K562 (cell line): ENCODE data around the gene TAF4. TPM values are rescaled to one million over a fixed set of nuclear protein-coding genes. Genes with fewer than 3 reads are reported as not detected.

Source experiments
- CHD2 ChIP-seq: IDR thresholded peaks from 2 replicates; pipeline ENCODE4 v1.6.1; 2011; ENCODE audit warnings: low read depth, low read length
- FOXA1 ChIP-seq: fragments of 450-650 bp; IDR thresholded peaks from 2 replicates; pipeline ENCODE4 v1.6.1; 2016; ENCODE audit warnings: mild to moderate bottlenecking, borderline replicate concordance
- MAFK ChIP-seq: IDR thresholded peaks from 2 replicates; pipeline ENCODE4 v1.6.1; 2011; ENCODE audit warnings: low read length, improper control_type of control experiment
- MAZ ChIP-seq, 2 experiments: fragments of 450-650 bp in 1 of 2; sonication (generic) in 1 of 2; formaldehyde crosslinking; IDR thresholded peaks in 1 of 2; conservative IDR thresholded peaks in 1 of 2; 2 replicates each; pipeline versions ENCODE4 v1.4.0 to v1.5.0; 2020; ENCODE audit warnings: mild to moderate bottlenecking in 1 of 2, missing genetic modification reagents in 1 of 2
- MTF1 ChIP-seq: fragments of 250-450 bp; sonication (Bioruptor Pico); IDR thresholded peaks from 2 replicates; pipeline ENCODE4 v1.9.0; 2021; ENCODE audit warnings: moderate library complexity, mild to moderate bottlenecking, inconsistent platforms, borderline replicate concordance
- MYC ChIP-seq, 2 experiments: fragments of 250-450 bp in 1 of 2; sonication (Bioruptor Pico) in 1 of 2; IDR thresholded peaks; 2 replicates each; pipeline versions ENCODE4 v1.5.1 to v1.6.1; 2012 to 2021; ENCODE audit warnings: low read depth in 2 of 2, borderline replicate concordance in 1 of 2, improper control_type of control experiment in 1 of 2, low read length in 1 of 2, mild to moderate bottlenecking in 1 of 2, moderate library complexity in 1 of 2
- POLR2G ChIP-seq: fragments of 200-400 bp; formaldehyde crosslinking; IDR thresholded peaks from 2 replicates; pipeline ENCODE4 v1.6.1; 2017; ENCODE audit warnings: low read depth, mild to moderate bottlenecking, antibody characterized with exemption, low read length, moderate library complexity
- RAD21 ChIP-seq, 2 experiments: fragments of 250-450 bp in 1 of 2; fragments of 450-650 bp in 1 of 2; sonication (Bioruptor Pico) in 1 of 2; formaldehyde crosslinking in 1 of 2; IDR thresholded peaks in 1 of 2; conservative IDR thresholded peaks in 1 of 2; 2 replicates each; pipeline versions ENCODE4 v1.4.0 to v1.8.0; 2020 to 2022; ENCODE audit warnings: mild to moderate bottlenecking in 2 of 2, moderate library complexity in 1 of 2
- SMARCA5 ChIP-seq: fragments of 450-650 bp; IDR thresholded peaks from 2 replicates; pipeline ENCODE4 v1.6.1; 2016
- polyA plus RNA-seq, 8 experiments: library from polyadenylated mRNA; depleted of rRNA in 4 of 8; stranded (reverse) in 5 of 8; unstranded in 3 of 8; fragments of >200 nt; fragmentation: Nextera tagmentation in 2 of 8; fragmentation: Illumina TruSeq in 1 of 8; extraction: Ambion mirVana in 2 of 8; extraction: Trizol in 1 of 8; gene quantifications; 2 replicates each; pipeline versions ENCODE4 v1.2.1 to v1.2.3, GENCODE V29; 2011 to 2014; ENCODE audit warnings: inconsistent platforms in 1 of 8, missing spikeins in 1 of 8
- total RNA-seq, 7 experiments: library from RNA; depleted of rRNA in 6 of 7; stranded (reverse); fragments of >200 nt in 6 of 7; fragmentation: Illumina TruSeq in 2 of 7; extraction: Trizol in 2 of 7; gene quantifications; 2 replicates each; pipeline versions ENCODE4 v1.2.1 to v1.2.3, GENCODE V29; 2011 to 2021; ENCODE audit warnings: low replicate concordance in 1 of 7
- TF ChIP-seq, protein P1 (sequence below): fragments of 250-450 bp; sonication (Bioruptor Pico); IDR thresholded peaks from 2 replicates; pipeline ENCODE4 v1.8.0; 2021; ENCODE audit warnings: mild to moderate bottlenecking, moderate library complexity
- TF ChIP-seq, protein P2 (sequence below): sonication (generic); formaldehyde crosslinking; IDR thresholded peaks from 2 replicates; pipeline ENCODE4 v1.9.0; 2022; ENCODE audit warnings: mild to moderate bottlenecking, missing genetic modification reagents
- TF ChIP-seq, protein P3 (sequence below), 2 experiments: fragments of 450-650 bp; IDR thresholded peaks; 2 replicates each; pipeline ENCODE4 v1.6.1; 2018; ENCODE audit warnings: mild to moderate bottlenecking in 2 of 2, low read depth in 1 of 2; ENCODE audit not compliant: partially characterized antibody in 2 of 2
- TF ChIP-seq, protein P4 (sequence below), 3 experiments: IDR thresholded peaks in 2 of 3; conservative IDR thresholded peaks in 1 of 3; 2 replicates each; pipeline ENCODE4 v1.5.1; 2011 to 2012; ENCODE audit warnings: low read length in 3 of 3, mild to moderate bottlenecking in 3 of 3, control low read depth in 2 of 3, improper control_type of control experiment in 1 of 3, inconsistent platforms in 1 of 3, low read depth in 1 of 3, mixed read lengths in 1 of 3, moderate library complexity in 1 of 3; ENCODE audit not compliant: insufficient read depth in 2 of 3
- TF ChIP-seq, protein P5 (sequence below): sonication (generic); formaldehyde crosslinking; IDR thresholded peaks from 2 replicates; pipeline ENCODE4 v1.8.1; 2023; ENCODE audit warnings: mild to moderate bottlenecking, missing genetic modification reagents

TAF4 gene
- total and polyA plus RNA-seq, 9 of the 15 experiments (the other 6 are each of a cell fraction or from before 2014, with no cell fraction given): 0.44 to 28.3 (median 5.6) TPM

DNA sequence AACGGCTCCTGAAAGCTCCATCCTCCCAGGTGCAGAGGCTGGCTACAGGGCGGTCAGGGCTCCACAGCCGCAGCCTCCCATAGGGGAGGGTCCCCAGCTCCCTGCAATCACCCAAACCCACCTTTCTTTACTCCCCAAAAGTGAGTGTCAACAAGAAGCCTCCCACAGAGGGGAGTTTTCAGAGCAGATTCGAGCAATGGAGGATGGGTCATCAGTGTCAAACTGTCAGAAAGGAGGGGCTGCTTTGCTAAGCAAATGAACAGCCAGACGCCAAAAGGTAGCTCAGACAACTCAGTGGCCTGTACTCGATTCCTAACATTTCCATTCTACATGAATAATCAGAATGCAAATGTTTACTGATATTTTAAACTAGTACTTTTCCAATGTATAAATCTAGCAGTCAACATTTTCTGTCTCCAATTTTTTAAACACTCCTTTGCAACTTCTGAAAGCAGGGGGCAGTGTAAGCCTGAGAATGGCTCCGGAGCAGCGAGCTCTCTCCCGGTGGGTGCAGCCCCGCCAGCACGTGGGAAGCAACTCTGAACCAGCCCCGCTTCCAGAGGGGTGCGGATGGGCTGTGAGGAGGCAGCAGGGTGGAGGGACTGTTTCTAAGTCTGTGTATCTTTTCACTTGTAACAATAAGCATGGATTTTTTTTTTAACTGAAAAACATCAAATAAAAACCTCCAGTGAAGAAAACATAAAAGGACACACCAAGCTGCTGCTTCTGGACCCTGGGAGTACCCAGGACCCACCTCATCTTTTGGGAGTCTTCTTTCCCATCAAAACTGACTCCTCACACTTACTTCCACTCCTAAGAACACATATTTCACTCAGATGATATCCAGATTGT lies 54.9 kb downstream of the TAF4 start (continued):
- TF ChIP-seq, protein P1, sequence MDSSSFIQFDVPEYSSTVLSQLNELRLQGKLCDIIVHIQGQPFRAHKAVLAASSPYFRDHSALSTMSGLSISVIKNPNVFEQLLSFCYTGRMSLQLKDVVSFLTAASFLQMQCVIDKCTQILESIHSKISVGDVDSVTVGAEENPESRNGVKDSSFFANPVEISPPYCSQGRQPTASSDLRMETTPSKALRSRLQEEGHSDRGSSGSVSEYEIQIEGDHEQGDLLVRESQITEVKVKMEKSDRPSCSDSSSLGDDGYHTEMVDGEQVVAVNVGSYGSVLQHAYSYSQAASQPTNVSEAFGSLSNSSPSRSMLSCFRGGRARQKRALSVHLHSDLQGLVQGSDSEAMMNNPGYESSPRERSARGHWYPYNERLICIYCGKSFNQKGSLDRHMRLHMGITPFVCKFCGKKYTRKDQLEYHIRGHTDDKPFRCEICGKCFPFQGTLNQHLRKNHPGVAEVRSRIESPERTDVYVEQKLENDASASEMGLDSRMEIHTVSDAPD (CRISPR knock-in tag): no peak
- TF ChIP-seq MYC (IDR thresholded peaks at IDR 0.05; ENCODE audit: low read depth, low read length): peak; percentile 76
- no peak for TF ChIP-seq MYC (CRISPR knock-in tag; IDR thresholded peaks at IDR 0.05; ENCODE audit: borderline replicate concordance, low read depth)
- TF ChIP-seq, protein P2, sequence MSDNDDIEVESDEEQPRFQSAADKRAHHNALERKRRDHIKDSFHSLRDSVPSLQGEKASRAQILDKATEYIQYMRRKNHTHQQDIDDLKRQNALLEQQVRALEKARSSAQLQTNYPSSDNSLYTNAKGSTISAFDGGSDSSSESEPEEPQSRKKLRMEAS (CRISPR knock-in tag): peak; percentile 19; the same call in 1 of the 2 replicates
- no peak for TF ChIP-seq CHD2
- TF ChIP-seq MAZ (CRISPR knock-in tag; conservative IDR thresholded peaks at IDR 0.05 in 1 of 2, IDR thresholded peaks at IDR 0.05 in 1 of 2): 0 out of 4 replicates have a peak, but pooled peaks of 1 of the 2 experiments have one; percentile 20
- peak; percentile 81 to 85 for TF ChIP-seq RAD21 (CRISPR knock-in tag; conservative IDR thresholded peaks at IDR 0.05 in 1 of 2, IDR thresholded peaks at IDR 0.05 in 1 of 2)
- TF ChIP-seq, protein P3, sequence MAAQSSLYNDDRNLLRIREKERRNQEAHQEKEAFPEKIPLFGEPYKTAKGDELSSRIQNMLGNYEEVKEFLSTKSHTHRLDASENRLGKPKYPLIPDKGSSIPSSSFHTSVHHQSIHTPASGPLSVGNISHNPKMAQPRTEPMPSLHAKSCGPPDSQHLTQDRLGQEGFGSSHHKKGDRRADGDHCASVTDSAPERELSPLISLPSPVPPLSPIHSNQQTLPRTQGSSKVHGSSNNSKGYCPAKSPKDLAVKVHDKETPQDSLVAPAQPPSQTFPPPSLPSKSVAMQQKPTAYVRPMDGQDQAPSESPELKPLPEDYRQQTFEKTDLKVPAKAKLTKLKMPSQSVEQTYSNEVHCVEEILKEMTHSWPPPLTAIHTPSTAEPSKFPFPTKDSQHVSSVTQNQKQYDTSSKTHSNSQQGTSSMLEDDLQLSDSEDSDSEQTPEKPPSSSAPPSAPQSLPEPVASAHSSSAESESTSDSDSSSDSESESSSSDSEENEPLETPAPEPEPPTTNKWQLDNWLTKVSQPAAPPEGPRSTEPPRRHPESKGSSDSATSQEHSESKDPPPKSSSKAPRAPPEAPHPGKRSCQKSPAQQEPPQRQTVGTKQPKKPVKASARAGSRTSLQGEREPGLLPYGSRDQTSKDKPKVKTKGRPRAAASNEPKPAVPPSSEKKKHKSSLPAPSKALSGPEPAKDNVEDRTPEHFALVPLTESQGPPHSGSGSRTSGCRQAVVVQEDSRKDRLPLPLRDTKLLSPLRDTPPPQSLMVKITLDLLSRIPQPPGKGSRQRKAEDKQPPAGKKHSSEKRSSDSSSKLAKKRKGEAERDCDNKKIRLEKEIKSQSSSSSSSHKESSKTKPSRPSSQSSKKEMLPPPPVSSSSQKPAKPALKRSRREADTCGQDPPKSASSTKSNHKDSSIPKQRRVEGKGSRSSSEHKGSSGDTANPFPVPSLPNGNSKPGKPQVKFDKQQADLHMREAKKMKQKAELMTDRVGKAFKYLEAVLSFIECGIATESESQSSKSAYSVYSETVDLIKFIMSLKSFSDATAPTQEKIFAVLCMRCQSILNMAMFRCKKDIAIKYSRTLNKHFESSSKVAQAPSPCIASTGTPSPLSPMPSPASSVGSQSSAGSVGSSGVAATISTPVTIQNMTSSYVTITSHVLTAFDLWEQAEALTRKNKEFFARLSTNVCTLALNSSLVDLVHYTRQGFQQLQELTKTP (IDR thresholded peaks at IDR 0.05; ENCODE audit: low read depth in 1 of 2, partially characterized antibody in 2 of 2): no peak
- no peak for TF ChIP-seq MTF1 (CRISPR knock-in tag)
- TF ChIP-seq POLR2G: no peak
- no peak for TF ChIP-seq MAFK
- TF ChIP-seq, protein P4, sequence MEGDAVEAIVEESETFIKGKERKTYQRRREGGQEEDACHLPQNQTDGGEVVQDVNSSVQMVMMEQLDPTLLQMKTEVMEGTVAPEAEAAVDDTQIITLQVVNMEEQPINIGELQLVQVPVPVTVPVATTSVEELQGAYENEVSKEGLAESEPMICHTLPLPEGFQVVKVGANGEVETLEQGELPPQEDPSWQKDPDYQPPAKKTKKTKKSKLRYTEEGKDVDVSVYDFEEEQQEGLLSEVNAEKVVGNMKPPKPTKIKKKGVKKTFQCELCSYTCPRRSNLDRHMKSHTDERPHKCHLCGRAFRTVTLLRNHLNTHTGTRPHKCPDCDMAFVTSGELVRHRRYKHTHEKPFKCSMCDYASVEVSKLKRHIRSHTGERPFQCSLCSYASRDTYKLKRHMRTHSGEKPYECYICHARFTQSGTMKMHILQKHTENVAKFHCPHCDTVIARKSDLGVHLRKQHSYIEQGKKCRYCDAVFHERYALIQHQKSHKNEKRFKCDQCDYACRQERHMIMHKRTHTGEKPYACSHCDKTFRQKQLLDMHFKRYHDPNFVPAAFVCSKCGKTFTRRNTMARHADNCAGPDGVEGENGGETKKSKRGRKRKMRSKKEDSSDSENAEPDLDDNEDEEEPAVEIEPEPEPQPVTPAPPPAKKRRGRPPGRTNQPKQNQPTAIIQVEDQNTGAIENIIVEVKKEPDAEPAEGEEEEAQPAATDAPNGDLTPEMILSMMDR (IDR thresholded peaks at IDR 0.05 in 2 of 3, conservative IDR thresholded peaks at IDR 0.05 in 1 of 3; ENCODE audit: insufficient read depth in 2 of 3, low read depth in 1 of 3, low read length in 3 of 3): peak; percentile 70 to 87 (median 70)
- no peak for TF ChIP-seq SMARCA5
- TF ChIP-seq FOXA1: no peak
- TF ChIP-seq, protein P5, sequence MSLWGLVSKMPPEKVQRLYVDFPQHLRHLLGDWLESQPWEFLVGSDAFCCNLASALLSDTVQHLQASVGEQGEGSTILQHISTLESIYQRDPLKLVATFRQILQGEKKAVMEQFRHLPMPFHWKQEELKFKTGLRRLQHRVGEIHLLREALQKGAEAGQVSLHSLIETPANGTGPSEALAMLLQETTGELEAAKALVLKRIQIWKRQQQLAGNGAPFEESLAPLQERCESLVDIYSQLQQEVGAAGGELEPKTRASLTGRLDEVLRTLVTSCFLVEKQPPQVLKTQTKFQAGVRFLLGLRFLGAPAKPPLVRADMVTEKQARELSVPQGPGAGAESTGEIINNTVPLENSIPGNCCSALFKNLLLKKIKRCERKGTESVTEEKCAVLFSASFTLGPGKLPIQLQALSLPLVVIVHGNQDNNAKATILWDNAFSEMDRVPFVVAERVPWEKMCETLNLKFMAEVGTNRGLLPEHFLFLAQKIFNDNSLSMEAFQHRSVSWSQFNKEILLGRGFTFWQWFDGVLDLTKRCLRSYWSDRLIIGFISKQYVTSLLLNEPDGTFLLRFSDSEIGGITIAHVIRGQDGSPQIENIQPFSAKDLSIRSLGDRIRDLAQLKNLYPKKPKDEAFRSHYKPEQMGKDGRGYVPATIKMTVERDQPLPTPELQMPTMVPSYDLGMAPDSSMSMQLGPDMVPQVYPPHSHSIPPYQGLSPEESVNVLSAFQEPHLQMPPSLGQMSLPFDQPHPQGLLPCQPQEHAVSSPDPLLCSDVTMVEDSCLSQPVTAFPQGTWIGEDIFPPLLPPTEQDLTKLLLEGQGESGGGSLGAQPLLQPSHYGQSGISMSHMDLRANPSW (CRISPR knock-in tag): no peak
